Osteoblast (primary cell): ENCODE data around the gene IMPDH1. TPM values are rescaled to one million over a fixed set of nuclear protein-coding genes. Genes with fewer than 3 reads are reported as not detected.

Experiments used
- DNase-seq: peaks from one replicate; pipeline ENCODE4 v3.0.0; 2011; ENCODE audit warnings: low spot score, mixed read lengths; ENCODE audit not compliant: insufficient read length; ENCODE audit errors: missing footprints
- H2AFZ ChIP-seq: 2 replicates; pipeline ENCODE4 v1.6.0; 2011; ENCODE audit warnings: mild to moderate bottlenecking, low read length
- H3K27ac ChIP-seq: 2 replicates; pipeline ENCODE4 v1.5.1; 2011; ENCODE audit warnings: mild to moderate bottlenecking, low read depth, low read length, moderate library complexity
- H3K27me3 ChIP-seq: 2 replicates; pipeline ENCODE4 v1.6.0; 2012; ENCODE audit warnings: mild to moderate bottlenecking, control low read depth, inconsistent platforms, low read length, moderate library complexity; ENCODE audit not compliant: insufficient read depth
- H3K36me3 ChIP-seq: 2 replicates; pipeline ENCODE4 v1.5.1; 2011; ENCODE audit warnings: mild to moderate bottlenecking, low read length, control low read depth, moderate library complexity; ENCODE audit not compliant: insufficient read depth
- H3K4me1 ChIP-seq: 2 replicates; pipeline ENCODE4 v1.5.1; 2011; ENCODE audit warnings: mild to moderate bottlenecking, low read length, control low read depth, moderate library complexity; ENCODE audit not compliant: insufficient read depth
- H3K4me2 ChIP-seq: 2 replicates; pipeline ENCODE4 v1.6.0; 2011; ENCODE audit warnings: mild to moderate bottlenecking, low read length; ENCODE audit not compliant: insufficient read depth
- H3K4me3 ChIP-seq: fragments of 200-600 bp; sonication (generic); 3 replicates; pipeline ENCODE4 v1.5.1; 2012; ENCODE audit warnings: mild to moderate bottlenecking, low read length, inconsistent platforms; ENCODE audit not compliant: insufficient read depth
- H3K79me2 ChIP-seq: 2 replicates; pipeline ENCODE4 v1.6.0; 2012; ENCODE audit warnings: mild to moderate bottlenecking, low read length, control low read depth, inconsistent platforms; ENCODE audit not compliant: insufficient read depth
- H3K9me3 ChIP-seq: 2 replicates; pipeline ENCODE4 v1.5.1; 2011; ENCODE audit warnings: low read depth, low read length, control low read depth
- H4K20me1 ChIP-seq: 2 replicates; pipeline ENCODE4 v1.6.0; 2012; ENCODE audit warnings: mild to moderate bottlenecking, low read length, control low read depth; ENCODE audit not compliant: insufficient read depth
- total RNA-seq: library from RNA; depleted of rRNA; stranded (reverse); fragments of >200 nt; gene quantifications from 2 replicates; pipeline ENCODE4 v1.2.3, GENCODE V29; 2012
- TF ChIP-seq, protein P1 (sequence below): IDR thresholded peaks from 2 replicates; pipeline ENCODE4 v1.5.1; 2011; ENCODE audit warnings: mild to moderate bottlenecking, low read depth, low read length, moderate library complexity; ENCODE audit errors: extremely low read depth

The IMPDH1 gene
- total RNA-seq, 1 donor: 35.8 TPM

DNA sequence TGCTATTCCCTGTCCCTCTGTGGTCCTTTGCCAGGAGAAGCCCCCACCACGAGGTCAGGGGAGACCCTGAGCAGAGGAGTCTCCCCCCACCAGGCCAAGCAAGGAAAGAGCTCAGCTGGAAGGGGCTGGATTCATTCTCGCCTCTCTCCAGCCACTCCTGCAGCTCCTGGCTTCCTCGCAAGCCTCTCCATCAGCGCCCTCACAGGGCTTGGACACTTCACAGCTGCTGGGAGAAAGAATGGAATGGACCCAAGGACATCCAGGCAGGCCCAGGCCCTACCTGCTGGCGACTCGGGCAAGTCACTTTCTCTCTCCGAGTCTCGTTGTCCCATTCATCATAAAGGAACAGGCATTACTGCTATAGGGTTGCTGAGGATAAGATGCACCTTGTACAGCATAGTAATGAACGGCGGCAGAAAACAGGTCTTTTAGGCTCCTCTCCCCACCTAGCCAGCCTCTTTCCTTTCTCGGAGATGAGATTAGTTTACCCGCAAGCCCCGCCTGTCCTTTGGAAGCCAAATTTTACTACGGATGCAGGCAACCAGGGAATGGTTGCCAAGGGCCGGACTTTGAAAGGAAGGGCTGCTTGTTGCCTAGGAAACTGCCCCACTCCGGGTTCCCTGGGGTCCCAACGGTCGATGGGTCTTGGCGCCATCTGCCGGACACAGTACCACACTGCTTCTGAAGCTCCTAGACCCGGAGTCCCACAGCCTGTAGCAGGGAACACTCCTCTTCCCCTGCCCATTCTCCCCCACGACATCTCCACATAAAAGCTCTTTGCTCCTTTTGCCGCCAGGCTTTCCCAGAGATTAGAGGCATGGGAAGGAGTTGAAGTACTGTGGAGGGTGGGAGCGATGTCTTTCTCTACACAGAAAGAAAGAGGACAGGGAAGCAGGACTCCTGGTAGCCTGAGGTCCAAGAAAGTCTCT, 22.3 kb downstream of the IMPDH1 start:
- Histone ChIP-seq H3K36me3 (no peaks in the 10 kb centered on the region), H3K4me1 (no peaks in the 10 kb centered on the region), H3K27ac (no peak overlapping the region), H2AFZ (peak overlapping the region; percentile 9), H3K4me2 (peak overlapping the region; percentile 60), H3K9me3 (no peaks in the 10 kb centered on the region), H3K4me3 (no peak overlapping the region), H3K79me2 (no peaks in the 10 kb centered on the region), H4K20me1 (no peaks in the 10 kb centered on the region), H3K27me3 (peaks cover 2% of the 10 kb centered on the region)
- peak; percentile 99 for DNase-seq
- TF ChIP-seq, protein P1, sequence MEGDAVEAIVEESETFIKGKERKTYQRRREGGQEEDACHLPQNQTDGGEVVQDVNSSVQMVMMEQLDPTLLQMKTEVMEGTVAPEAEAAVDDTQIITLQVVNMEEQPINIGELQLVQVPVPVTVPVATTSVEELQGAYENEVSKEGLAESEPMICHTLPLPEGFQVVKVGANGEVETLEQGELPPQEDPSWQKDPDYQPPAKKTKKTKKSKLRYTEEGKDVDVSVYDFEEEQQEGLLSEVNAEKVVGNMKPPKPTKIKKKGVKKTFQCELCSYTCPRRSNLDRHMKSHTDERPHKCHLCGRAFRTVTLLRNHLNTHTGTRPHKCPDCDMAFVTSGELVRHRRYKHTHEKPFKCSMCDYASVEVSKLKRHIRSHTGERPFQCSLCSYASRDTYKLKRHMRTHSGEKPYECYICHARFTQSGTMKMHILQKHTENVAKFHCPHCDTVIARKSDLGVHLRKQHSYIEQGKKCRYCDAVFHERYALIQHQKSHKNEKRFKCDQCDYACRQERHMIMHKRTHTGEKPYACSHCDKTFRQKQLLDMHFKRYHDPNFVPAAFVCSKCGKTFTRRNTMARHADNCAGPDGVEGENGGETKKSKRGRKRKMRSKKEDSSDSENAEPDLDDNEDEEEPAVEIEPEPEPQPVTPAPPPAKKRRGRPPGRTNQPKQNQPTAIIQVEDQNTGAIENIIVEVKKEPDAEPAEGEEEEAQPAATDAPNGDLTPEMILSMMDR: peak; percentile 94

DNA sequence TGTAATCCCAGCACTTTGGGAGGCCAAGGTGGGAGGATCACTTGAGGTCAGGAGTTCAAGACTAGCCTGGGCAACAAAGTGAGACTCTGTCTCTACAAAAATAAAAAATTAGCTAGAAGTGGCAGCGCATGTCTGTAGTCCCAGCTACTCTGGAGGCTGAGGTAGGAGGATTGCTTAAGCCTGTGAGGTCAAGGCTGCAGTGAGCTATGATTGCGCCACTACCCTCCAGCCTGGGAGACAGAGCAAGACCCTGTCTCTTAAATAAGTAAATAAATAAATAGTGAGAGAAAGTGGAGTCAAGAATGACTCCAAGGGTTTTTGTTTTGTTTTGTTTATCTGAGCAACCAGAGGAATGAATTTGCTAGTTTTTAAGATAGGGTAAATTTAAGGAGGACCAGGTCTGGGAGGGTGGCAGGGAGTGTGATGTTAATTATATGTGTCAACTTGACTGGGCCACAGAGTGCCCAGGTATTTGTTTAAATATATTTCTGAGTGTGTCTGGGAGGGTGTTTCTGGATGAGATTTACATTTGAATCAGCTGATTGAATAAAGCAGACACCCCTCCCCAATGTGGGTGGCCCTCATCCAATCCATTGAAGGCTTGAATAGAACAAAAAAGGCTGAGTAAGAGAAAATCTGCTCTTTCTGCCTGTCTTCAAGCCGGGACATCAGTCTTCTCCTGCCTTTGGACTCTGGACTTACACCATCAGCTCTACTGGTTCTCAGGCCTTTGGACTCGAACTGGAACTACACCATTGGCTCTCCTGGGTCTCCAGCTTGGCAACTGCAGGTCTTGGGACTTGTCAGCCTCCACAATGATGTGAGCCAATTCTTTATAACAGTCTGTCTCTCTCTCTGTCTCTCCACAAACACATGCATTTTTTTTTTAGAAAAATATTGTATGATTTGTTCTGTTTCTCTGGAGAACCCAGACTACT, 23.5 kb downstream of the IMPDH1 start:
- H3K9me3 ChIP-seq: no peaks in the 10 kb centered on the region
- H3K27ac ChIP-seq: no peak overlapping the region
- no peak overlapping the region for H2AFZ ChIP-seq
- H3K4me1 ChIP-seq: no peaks in the 10 kb centered on the region
- no peaks in the 10 kb centered on the region for H3K36me3 ChIP-seq
- no peak for DNase-seq
- no peaks in the 10 kb centered on the region for H3K79me2 ChIP-seq
- TF ChIP-seq, protein P1: no peak
- H3K27me3 ChIP-seq: peaks cover 2% of the 10 kb centered on the region
- no peak overlapping the region for H3K4me2 ChIP-seq
- no peak overlapping the region for H3K4me3 ChIP-seq
- no peaks in the 10 kb centered on the region for H4K20me1 ChIP-seq

DNA sequence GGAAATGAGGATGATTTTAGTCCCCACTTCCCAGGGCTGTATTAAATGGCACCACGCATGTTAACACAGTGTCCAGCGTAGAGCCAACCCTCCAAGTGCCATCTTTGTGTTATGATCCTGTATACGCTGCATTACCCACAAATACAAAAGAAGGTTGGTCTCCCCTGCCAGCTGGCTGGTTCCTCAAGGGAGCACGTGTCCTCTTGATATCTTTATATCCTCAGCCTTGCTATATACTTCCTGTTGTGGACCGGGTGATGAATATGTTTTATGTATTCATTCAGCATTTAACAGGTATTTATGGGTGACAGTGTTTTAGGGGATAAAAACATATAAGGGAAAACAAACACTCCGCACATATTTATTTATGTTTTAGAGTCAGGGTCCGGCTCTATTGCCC, 25.1 kb downstream of the IMPDH1 start:
- Histone ChIP-seq H3K79me2 (no peaks in the 10 kb centered on the region), H3K4me2 (no peak overlapping the region), H3K36me3 (no peaks in the 10 kb centered on the region), H3K4me1 (no peaks in the 10 kb centered on the region), H4K20me1 (no peaks in the 10 kb centered on the region), H3K27me3 (peaks cover 2% of the 10 kb centered on the region), H2AFZ (no peak overlapping the region), H3K9me3 (no peaks in the 10 kb centered on the region), H3K4me3 (no peak overlapping the region), H3K27ac (no peak overlapping the region)
- TF ChIP-seq, protein P1: no peak
- DNase-seq: no peak
